Astrocyte of the cerebellum (primary cell): ENCODE results near the gene MEIS3.

Experiments used
- DNase-seq: peaks from one replicate; pipeline ENCODE4 v3.0.0-alpha.2; 2011; ENCODE audit warnings: low read depth
- H3K4me3 ChIP-seq: 2 replicates; pipeline ENCODE4 v1.5.1; 2011; ENCODE audit warnings: mild to moderate bottlenecking, low read depth, low read length, moderate library complexity
- in situ Hi-C: cut with HindIII; loops from 2 replicates; pipeline ENCODE4 v1.10.0; 2017; ENCODE audit warnings: low sequenced_read_pairs
- TF ChIP-seq, protein P1 (sequence below): IDR thresholded peaks from 2 replicates; pipeline ENCODE4 v1.5.1; 2012; ENCODE audit warnings: low read length, low read depth, moderate library complexity, mild to moderate bottlenecking; ENCODE audit errors: missing control alignments

The MEIS3 gene

DNA sequence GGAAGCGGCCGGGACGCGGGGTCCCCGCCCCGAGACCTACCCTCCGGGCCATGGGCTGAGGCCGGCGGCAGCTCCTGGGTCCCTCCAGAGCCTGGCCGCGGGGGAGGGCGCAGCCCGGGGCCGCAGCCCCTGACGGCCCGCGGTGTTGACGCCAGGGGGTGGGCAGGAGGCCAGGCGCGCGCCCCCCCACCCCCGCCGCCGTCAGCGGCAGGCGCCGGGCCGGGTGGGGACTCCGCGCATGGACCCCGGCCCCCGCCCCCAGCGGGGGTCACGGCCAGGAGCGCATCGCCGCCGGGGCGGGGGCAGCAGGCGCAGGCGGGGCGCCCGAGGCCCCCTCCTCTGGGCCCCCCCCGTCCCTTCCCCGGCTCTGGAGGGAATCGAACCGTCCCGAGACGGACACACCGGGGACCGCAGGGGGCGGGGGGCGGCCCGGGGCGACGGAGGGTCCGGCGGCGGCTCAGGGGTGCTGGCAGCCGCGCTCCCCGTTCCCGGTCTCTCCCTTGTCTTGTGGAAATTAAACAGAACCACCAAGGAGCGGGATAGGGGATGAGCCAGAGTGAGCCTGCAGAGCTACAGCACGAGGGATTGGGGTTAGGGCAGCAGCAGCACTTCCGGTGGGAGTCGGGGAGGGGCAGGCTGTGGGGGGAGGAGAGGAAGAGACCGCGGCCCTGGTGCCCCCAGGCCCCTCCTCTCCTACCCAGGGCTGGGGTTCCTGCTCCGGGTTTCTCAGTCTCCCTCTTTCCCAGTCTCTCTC is at the start of gene MEIS3:
MEIS3 (minus strand) TSS at position 498 of the 754 bp plus-strand sequence; CDS start at position 52, 446 bp downstream.
- TF ChIP-seq, protein P1, sequence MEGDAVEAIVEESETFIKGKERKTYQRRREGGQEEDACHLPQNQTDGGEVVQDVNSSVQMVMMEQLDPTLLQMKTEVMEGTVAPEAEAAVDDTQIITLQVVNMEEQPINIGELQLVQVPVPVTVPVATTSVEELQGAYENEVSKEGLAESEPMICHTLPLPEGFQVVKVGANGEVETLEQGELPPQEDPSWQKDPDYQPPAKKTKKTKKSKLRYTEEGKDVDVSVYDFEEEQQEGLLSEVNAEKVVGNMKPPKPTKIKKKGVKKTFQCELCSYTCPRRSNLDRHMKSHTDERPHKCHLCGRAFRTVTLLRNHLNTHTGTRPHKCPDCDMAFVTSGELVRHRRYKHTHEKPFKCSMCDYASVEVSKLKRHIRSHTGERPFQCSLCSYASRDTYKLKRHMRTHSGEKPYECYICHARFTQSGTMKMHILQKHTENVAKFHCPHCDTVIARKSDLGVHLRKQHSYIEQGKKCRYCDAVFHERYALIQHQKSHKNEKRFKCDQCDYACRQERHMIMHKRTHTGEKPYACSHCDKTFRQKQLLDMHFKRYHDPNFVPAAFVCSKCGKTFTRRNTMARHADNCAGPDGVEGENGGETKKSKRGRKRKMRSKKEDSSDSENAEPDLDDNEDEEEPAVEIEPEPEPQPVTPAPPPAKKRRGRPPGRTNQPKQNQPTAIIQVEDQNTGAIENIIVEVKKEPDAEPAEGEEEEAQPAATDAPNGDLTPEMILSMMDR, result no peak
- H3K4me3 ChIP-seq, result peak within 1 kb of the TSS; percentile 37
- DNase-seq, result no peak
- in situ Hi-C loops, result no loop called here

DNA sequence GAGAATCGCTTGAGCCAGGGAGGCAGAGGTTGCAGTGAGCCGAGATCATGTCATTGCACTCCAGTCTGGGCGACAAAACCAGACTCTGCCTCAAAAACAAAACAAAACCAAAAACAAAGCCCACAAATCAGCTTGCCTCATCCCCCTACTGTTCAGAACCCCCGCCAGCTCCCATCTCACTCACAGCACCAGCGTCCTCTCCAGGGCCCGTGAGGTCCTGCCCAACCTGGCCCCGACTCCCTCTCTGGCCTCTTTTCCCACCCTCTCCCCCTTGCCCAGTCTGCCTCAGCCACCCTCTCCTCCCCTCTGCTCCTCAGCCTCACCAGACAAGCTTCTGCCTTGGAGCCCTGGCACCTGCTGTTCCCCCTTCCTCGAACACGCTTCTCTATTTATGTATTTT is 48.6 kb upstream of the MEIS3 start:
- in situ Hi-C loops, result no loop called here
- TF ChIP-seq, protein P1, result no peak
- no peak overlapping the region for H3K4me3 ChIP-seq
- no peak for DNase-seq

DNA sequence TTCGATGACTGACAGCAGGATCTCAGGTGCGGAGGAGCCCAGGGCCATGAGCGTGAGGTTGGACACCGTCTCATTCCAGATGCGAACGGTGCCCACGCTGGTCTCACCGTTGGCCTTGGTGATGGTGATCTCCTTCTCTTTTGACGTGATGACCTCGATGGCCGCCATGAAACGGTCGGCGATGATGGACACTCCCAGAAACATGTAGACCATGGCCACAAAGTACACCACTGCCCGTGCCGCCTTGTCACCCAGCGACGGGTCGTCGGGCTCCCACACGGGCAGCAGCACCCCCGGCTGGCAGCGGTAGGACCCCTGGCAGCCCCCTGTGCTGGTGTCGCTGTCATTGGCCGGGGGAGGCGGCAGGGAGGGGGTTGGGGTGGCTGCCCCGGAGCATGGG is 46.6 kb upstream of the MEIS3 start:
- in situ Hi-C loops, result no loop called here
- no peak for DNase-seq
- TF ChIP-seq, protein P1, result no peak
- H3K4me3 ChIP-seq, result no peak overlapping the region

DNA sequence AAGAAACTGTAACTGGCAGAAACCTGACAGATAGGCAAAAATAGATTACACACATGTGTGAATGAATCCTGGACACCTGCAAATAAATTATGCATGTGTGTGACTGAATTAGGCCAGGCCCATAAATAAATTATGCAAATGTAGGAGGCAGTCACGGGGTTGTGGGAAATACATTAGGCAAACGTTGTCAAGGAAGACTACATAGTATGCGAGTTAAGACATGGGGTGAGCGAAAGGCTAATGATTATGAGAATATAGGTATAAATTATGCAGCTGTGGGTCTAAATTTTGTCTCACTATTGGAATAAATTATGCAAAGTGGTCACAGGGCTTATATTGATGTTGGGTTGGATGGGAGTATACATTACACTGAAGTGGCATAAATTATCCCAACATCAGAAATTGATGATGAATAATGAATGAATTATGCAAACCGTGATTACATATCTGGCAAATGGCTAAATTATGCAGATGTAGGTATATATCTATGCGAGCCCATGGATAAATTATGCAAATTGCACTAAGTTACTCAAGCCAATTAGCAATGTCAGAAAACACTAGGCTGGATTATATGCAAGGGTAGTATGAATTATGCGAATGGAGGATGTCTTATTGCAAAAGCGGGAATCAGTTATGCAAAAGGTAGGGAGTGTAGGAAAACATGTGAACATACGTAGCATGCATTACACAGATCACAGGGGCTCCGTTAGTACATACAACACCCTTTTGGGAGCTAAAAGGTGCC is 45.5 kb upstream of the MEIS3 start:
- TF ChIP-seq, protein P1, result no peak
- in situ Hi-C loops, result no loop called here
- DNase-seq, result no peak
- no peak overlapping the region for H3K4me3 ChIP-seq

DNA sequence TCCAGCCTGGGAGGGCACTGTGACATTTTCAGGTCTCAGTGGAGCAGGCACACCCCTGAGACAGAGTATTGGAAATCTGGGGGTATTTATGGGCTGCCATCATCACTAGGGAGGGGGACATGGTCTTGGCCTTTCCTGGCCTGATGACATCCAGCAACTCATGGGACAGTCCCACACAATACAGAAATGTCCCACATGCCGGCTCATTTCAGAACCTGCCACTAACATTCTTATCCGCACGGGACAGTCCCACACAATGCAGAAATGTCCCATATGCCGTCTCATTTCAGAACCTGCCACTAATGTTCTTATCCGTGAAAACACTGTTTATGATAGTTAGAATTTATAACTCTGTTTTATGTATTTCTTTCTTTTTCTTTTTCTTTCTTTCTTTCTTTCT is 42.5 kb upstream of the MEIS3 start:
- DNase-seq, result no peak
- no peak overlapping the region for H3K4me3 ChIP-seq
- TF ChIP-seq, protein P1, result no peak
- in situ Hi-C loops, result no loop called here

DNA sequence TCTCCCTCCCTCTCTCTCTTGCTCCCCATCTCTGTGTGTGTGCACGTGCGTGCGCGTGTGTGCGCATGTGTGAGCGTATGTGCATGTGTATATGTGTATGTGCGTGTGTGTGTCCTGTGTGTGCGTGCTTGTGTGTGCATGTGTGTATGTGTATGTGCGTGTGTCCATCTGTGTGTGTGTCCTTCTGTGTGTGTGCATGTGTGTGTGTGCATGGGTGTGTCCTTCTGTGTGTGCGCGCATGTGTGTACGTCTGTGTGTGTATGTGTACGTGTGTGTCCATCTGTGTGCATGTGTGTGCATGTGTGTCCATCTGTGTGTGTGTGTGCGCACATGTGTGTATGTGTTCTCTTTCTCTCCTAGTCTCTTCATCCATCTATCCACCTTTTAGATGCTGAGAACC is 40.1 kb upstream of the MEIS3 start:
- TF ChIP-seq, protein P1, result no peak
- DNase-seq, result no peak
- H3K4me3 ChIP-seq, result no peak overlapping the region
- in situ Hi-C loops, result no loop called here
